GM13977 (cell line): ENCODE measurements around the gene CRTC3.
"Not testable (repeated sequence)": the region's sequence is repeated elsewhere in the genome, so short reads cannot be mapped to it uniquely, and the experiment has no call there.

Experiments
- DNase-seq: peaks from one replicate; pipeline ENCODE4 v3.0.0; 2012; ENCODE audit warnings: low spot score
- CTCF ChIP-seq: IDR thresholded peaks from 2 replicates; pipeline ENCODE4 v1.5.1; 2012; ENCODE audit warnings: mild to moderate bottlenecking, control low read depth; ENCODE audit not compliant: insufficient read depth; ENCODE audit errors: extremely low read depth, missing control alignments
- in situ Hi-C: fragments of 300-500 bp; cut with MboI; formaldehyde crosslinking; loops from one replicate; pipeline ENCODE4 v1.12.0; 2022; ENCODE audit warnings: low sequenced_read_pairs, low pct_unique_long_range_greater_than_20kb, mixed read lengths, inconsistent platforms; ENCODE audit not compliant: unreplicated experiment

CRTC3 gene

GRCh38 chr15:90500171-90500570 is 29.6 kb upstream of the CRTC3 start:
- no peak for DNase-seq
- in situ Hi-C loops = loop anchor here (10.0 kb wide), 1 partner anchor 395 kb away; no protein-coding TSS in a partner anchor
- no peak for TF ChIP-seq CTCF

GRCh38 chr15:90501898-90502297 is 27.8 kb upstream of the CRTC3 start:
- TF ChIP-seq CTCF = no peak
- DNase-seq = no peak
- in situ Hi-C loops = loop anchor here (10.0 kb wide), 1 partner anchor 393 kb away; no protein-coding TSS in a partner anchor

GRCh38 chr15:90510781-90511180 is 18.9 kb upstream of the CRTC3 start:
- in situ Hi-C loops, DNase-seq: not testable (repeated sequence)

- DNase-seq, in situ Hi-C loops: not testable (repeated sequence)
These were observed 18.5 kb upstream of the CRTC3 start for GRCh38 chr15:90511211-90511618.

- in situ Hi-C loops = no loop called here
- no peak for TF ChIP-seq CTCF
- no peak for DNase-seq
These were observed 17.4 kb upstream of the CRTC3 start for GRCh38 chr15:90512276-90512675.

GRCh38 chr15:90512981-90513380 is 16.7 kb upstream of the CRTC3 start:
- no peak for TF ChIP-seq CTCF
- in situ Hi-C loops = no loop called here
- DNase-seq = no peak

GRCh38 chr15:90513448-90513847 is 16.3 kb upstream of the CRTC3 start:
- DNase-seq = no peak
- no peak for TF ChIP-seq CTCF
- in situ Hi-C loops = no loop called here

- in situ Hi-C loops, DNase-seq: not testable (repeated sequence)
These were observed 15.8 kb upstream of the CRTC3 start for GRCh38 chr15:90513893-90514292.
